Measurements from ENCODE around the gene IL13.
A peak's percentile ranks its signal among the peaks of the same experiment; 100 is the strongest.
"Not testable (repeated sequence)": the region's sequence is repeated elsewhere in the genome, so short reads cannot be mapped to it uniquely, and the experiment has no call there.

IL13 gene

GRCh38 chr5:132657676-132658380, at the start of gene IL13:
Gene IL13 (plus strand): TSS chr5:132658173. CDS start chr5:132658187, 14 bp downstream.
- peak; percentile 66 for DNase-seq

GRCh38 chr5:132611965-132612364, 46.0 kb upstream of the IL13 start:
- DNase-seq, result no peak

- no peak for DNase-seq
These were observed 45.1 kb upstream of the IL13 start for GRCh38 chr5:132612846-132613245.

- no peak for DNase-seq
These were observed 36.3 kb upstream of the IL13 start for GRCh38 chr5:132621699-132622098.

- no peak for DNase-seq
These were observed 35.4 kb upstream of the IL13 start for GRCh38 chr5:132622608-132623007.

- no peak for DNase-seq
These were observed 30.5 kb upstream of the IL13 start for GRCh38 chr5:132627470-132627869.

- no peak for DNase-seq
These were observed 29.2 kb upstream of the IL13 start for GRCh38 chr5:132628814-132629213.

- DNase-seq, result no peak
These were observed 28.6 kb upstream of the IL13 start for GRCh38 chr5:132629230-132629944.

GRCh38 chr5:132633587-132633986, 24.4 kb upstream of the IL13 start:
- DNase-seq, result not testable (repeated sequence)

GRCh38 chr5:132635873-132636272, 22.1 kb upstream of the IL13 start:
- no peak for DNase-seq

GRCh38 chr5:132637241-132637640, 20.7 kb upstream of the IL13 start:
- no peak for DNase-seq

- peak; percentile 52 for DNase-seq
These were observed 18.3 kb upstream of the IL13 start for GRCh38 chr5:132639706-132640130.

GRCh38 chr5:132640613-132641012, 17.4 kb upstream of the IL13 start:
- no peak for DNase-seq

- DNase-seq, result peak; percentile 57
These were observed 16.7 kb upstream of the IL13 start for GRCh38 chr5:132641241-132641723.

GRCh38 chr5:132641841-132642240, 16.1 kb upstream of the IL13 start:
- DNase-seq, result no peak

- DNase-seq, result no peak
These were observed 13.8 kb upstream of the IL13 start for GRCh38 chr5:132644177-132644576.

- no peak for DNase-seq
These were observed 11.2 kb upstream of the IL13 start for GRCh38 chr5:132646583-132647266.

- DNase-seq, result no peak
These were observed 10.5 kb upstream of the IL13 start for GRCh38 chr5:132647473-132647872.

GRCh38 chr5:132648355-132648754, 9.6 kb upstream of the IL13 start:
- DNase-seq, result no peak

- DNase-seq, result no peak
These were observed 6.0 kb upstream of the IL13 start for GRCh38 chr5:132651838-132652469.

- DNase-seq, result no peak
These were observed 4.3 kb upstream of the IL13 start for GRCh38 chr5:132653716-132654115.

GRCh38 chr5:132655821-132656773, 1.9 kb upstream of the IL13 start:
- peak; percentile 72 for DNase-seq
